Esophagus mucosa (tissue), 1 donor: ENCODE data around the gene LTB4R2. TPM values are rescaled to one million over a fixed set of nuclear protein-coding genes. Genes with fewer than 3 reads are reported as not detected.
A peak's percentile ranks its signal among the peaks of the same experiment; 100 is the strongest.

Experiments used
- ATAC-seq: fragments of 200-7000 bp; cut with Tn5 transposase; one replicate; pipeline ENCODE4 v1.9.1; 2020
- total RNA-seq: library from RNA; stranded (reverse); gene quantifications from one replicate; pipeline ENCODE4 v1.2.4, GENCODE V29; 2023
- donor health status: DM: yes; HTN: yes; CAD: no.

LTB4R2 gene, protein sequence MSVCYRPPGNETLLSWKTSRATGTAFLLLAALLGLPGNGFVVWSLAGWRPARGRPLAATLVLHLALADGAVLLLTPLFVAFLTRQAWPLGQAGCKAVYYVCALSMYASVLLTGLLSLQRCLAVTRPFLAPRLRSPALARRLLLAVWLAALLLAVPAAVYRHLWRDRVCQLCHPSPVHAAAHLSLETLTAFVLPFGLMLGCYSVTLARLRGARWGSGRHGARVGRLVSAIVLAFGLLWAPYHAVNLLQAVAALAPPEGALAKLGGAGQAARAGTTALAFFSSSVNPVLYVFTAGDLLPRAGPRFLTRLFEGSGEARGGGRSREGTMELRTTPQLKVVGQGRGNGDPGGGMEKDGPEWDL
- 82.9 TPM for total RNA-seq

GRCh38 chr14:24309538-24310264 lies at the start of gene LTB4R2:
TSS of gene LTB4R2 (plus strand) at chr14:24310140. CDS start at chr14:24310665, 525 bp downstream.
- peak; percentile 63 for ATAC-seq

DNA sequence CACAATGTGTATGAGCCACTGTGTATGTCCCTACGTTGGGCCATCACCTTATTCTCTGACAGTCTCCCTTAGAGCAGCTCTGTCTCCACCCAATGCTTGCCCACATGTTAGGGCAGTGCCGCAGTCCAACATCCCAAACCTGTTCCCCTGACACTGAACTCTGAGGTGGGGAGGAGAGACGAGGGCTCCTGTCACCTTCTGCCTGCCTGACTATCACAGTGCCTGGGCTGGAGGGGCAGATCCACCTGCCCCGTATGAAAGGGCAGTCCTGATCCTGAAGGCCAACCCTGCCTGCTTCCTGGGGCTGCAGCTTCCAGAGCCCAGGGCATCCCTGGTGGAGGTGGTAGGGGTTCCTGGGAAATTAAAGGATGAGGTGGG lies 49.2 kb upstream of the LTB4R2 start:
- no peak for ATAC-seq

- ATAC-seq = no peak
Measured at GRCh38 chr14:24261256-24261968, 48.5 kb upstream of the LTB4R2 start.

DNA sequence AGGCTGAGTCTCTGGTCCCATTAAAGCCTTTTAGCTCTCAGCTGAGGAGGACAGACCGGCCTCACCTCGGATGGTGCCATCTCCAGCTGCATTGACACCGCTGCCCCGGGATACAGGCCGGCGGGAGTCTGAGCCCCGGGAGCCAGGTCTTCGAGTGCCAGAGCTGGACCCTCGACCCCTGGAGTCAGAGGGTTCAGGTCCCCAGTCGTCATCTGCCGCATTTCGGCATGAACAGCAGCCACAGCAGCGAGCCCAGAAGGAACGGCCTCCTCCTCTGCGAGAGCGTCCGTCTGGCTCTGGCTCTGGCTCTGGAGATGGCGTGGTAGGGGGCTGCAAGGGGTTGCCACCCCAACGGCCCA lies 48.0 kb upstream of the LTB4R2 start:
- no peak for ATAC-seq

GRCh38 chr14:24262821-24263733 lies 46.9 kb upstream of the LTB4R2 start, which contains the start of gene TGM1:
TSS of gene TGM1 (minus strand) at chr14:24263177. CDS start at chr14:24262352, 825 bp downstream.
- peak; percentile 45 for ATAC-seq

DNA sequence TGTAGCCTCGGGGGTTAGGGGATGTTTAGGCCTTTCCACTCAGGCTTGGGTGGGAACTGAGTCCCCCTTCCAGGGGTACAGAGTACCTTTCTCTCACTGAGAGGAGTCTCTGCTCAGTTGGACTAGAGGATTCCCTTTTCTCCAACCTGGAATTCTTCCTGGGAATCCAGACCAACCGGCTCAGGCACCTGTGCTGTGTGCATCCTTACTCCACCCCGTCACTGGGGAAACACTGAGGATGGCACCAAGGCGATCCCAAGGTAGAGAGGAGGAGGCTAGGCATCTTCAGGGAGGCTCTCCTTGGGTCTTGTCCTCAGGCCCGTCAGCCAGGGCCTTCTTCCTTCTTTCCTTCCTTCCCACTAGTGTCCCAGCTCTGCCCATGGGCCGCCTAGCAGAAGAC lies 46.1 kb upstream of the LTB4R2 start:
- ATAC-seq = peak; percentile 25

- ATAC-seq = peak; percentile 77
Measured at GRCh38 chr14:24264298-24264697, 45.6 kb upstream of the LTB4R2 start.

DNA sequence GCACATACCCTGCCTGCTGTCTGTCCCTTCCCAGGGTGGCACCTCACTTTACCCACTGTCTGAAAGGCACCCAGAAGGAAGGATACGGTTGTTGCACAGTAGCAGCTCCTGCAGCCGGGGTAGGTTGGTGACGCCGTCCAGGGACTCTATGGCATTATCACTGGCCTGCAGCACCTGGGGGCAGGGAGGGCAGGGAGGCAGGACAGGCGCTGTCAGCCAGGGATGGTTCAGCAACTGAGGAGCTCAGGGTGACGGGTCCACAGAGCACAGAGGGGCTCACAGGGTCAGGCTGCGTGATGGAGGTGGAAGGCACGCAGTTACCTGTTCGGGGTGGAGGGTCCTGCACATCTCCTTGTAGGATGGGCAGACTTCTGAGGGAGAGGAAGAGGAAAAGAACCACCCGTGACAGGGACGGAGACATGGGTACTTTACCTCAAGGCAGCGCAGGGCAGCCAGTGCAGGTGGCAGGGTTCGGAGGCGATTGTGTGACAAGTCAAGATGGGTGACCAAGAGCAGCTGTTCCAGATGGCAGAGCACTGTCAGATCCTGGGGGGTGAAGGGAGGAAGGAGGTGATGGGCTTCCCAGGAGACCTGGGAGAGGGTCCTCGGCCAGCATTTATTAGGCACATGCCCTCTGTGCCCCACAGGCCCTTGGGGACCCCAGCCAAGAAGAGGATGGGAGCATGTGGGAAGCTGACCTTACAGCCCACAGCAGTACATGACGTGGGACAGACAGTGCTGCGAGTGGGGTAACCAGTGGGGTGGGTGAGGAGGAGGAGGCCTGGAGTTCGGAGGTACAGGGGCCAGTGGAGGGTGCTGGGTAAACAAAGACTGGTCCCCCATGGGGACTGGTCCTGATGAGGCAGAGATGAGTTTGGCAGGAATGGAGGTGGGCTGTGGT lies 43.3 kb upstream of the LTB4R2 start:
- ATAC-seq = no peak

- ATAC-seq = no peak
Measured at GRCh38 chr14:24267516-24267915, 42.4 kb upstream of the LTB4R2 start.

GRCh38 chr14:24268225-24268624 lies 41.7 kb upstream of the LTB4R2 start:
- ATAC-seq = no peak

DNA sequence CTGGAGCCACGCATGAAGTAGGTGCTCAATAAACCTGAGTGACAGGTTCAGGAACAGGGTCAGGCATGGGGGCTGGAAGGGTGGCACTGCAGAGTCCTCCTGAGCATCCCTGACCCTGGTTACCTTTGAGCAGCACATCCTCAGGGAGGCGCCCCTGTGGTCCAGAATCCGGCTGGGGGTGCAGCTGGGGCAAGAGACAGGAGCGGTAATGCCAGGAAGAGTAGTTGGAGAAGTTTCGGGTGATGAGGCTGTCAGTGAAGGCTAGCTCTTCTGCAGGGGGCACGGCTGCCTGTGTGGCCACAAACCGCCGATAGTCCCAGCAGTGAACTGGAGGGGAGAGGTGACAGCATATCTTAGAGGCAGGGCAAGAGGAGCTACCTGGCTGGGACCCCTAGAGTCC lies 40.6 kb upstream of the LTB4R2 start:
- no peak for ATAC-seq

DNA sequence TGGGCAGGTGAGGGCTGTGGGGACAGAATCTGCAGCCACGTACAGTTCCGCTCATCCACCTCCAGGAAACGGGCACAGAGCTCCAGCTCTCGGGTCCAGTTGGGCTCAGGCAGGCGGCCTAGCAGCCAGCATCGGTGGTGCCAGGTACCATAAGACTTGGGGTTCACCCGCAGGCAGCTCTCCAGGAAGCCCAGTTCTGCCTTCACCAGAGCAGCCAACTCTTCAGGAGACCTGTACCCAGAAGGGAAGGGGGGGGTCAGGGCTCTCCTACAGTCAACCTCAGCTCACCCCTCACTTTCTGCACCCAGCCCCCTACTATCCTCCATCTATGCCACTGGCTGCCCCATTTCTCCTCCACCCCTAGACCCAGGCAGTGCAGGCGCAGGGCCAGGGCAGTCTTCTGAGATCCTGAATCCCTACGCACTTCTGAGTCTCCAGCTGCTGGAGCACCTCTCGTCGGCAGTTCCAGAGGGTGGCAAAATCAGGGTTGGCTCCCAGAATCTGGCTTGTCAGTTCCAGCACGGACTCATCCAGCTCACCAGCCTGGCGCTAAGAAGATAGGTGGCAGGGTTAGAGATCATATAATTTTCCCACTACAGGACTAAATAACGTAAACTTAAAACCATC lies 39.9 kb upstream of the LTB4R2 start:
- no peak for ATAC-seq

DNA sequence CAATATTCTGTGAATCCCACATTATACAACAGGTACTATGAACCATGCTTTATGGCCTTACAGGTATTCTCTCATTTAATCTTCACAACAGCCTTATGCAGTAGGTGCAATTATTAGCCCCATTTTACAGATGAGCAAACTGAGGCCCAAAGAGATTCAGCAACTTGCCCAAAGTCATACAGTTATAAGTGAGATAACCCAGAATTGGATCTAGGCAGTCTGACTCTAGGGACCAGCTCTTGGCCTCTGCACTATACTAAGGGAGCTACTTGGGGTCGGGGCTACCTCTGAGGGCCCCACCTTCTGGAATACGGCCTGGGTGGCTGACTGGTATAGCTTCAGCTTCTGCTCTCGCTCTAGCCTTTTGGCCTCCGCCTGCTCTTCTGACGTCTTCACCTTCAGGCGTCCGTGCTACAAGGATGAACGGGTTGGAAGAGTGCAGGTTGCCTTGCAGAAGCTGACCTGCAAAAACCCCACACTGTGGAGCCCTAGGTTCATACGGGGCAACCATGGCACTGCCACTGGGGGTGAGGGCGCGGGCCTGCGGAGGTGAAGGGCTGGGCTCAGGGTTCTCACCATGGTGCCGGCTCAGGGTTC lies 39.3 kb upstream of the LTB4R2 start:
- no peak for ATAC-seq

- ATAC-seq = peak; percentile 80
Measured at GRCh38 chr14:24271134-24271833, 38.7 kb upstream of the LTB4R2 start, which contains the start of gene RABGGTA. TSS of gene RABGGTA (minus strand) at chr14:24271597. CDS start at chr14:24271115, 482 bp downstream.

- no peak for ATAC-seq
Measured at GRCh38 chr14:24271834-24272263, 38.1 kb upstream of the LTB4R2 start.

- ATAC-seq = peak; percentile 11
Measured at GRCh38 chr14:24272467-24272866, 37.5 kb upstream of the LTB4R2 start.

DNA sequence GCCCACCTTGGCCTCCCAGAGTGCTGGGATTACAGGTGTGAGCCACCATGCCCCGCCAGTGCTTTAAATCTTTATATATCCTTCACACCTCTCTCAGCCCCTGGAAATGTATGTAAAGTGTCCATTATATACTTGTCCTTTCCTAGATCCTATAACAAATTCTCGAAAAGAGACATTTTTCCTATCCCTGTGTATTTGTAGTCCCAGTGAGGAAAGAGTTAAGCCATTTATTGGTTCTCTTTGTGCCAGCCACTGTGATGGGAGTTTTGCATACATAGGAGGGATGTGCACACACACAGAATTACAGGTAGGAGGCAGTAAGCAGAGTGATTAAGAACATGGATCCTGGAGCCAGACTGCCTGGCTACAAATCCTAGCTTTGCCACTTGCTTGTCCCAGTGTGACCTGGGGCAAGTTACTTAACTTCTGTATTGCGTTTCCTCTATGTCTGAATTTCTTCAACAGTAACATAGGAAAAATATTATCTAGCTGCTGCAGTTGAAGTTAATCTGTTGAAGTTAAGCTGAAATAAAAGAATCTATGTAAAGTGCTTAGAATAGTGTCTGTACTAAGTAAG lies 36.4 kb upstream of the LTB4R2 start:
- peak; percentile 26 for ATAC-seq

DNA sequence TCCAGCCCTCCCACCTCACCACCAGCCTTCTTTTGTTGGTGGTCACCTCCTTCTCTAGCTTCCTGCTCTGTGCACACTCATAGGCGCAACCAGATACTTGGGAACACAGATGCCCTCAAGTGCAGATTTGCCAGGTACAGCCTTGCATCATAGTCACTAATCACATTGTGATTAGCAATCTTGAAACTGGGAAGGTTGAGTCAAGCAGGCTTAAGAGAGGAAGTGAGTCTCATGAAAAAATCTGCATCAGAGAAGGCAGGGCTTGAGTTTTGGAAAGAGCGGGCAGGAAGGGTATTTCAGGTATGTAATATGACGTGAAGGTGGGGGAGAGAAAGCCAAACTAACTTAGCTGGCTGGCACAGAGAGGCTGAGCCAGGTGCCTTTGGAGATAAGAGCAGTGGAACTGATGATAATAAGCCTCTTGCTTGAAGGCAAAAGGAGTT lies 35.8 kb upstream of the LTB4R2 start:
- ATAC-seq = peak; percentile 73

- no peak for ATAC-seq
Measured at GRCh38 chr14:24277071-24277470, 32.9 kb upstream of the LTB4R2 start.
